SK-N-SH treated with all-trans-retinoic acid at 6 μM for 48 hours (cell line): Measurements from ENCODE around the gene ARL1.

Source experiments
- ATAC-seq: fragments of 200-7000 bp; cut with Tn5 transposase; 3 replicates; pipeline ENCODE4 v1.9.1; 2020; ENCODE audit warnings: mild to moderate bottlenecking, moderate library complexity
- ARNTL ChIP-seq: fragments of 450-650 bp; formaldehyde crosslinking; IDR thresholded peaks from 2 replicates; pipeline ENCODE4 v1.5.0; 2020; ENCODE audit warnings: low read depth, mild to moderate bottlenecking, moderate library complexity, borderline replicate concordance
- BACH2 ChIP-seq: fragments of 250-450 bp; sonication (Bioruptor Pico); IDR thresholded peaks from 2 replicates; pipeline ENCODE4 v1.9.0; 2021; ENCODE audit warnings: mild to moderate bottlenecking, borderline replicate concordance
- CREB5 ChIP-seq: fragments of 250-450 bp; sonication (Bioruptor Pico); IDR thresholded peaks from 2 replicates; pipeline ENCODE4 v1.5.1; 2020; ENCODE audit warnings: low read depth, mild to moderate bottlenecking, moderate library complexity
- CSDC2 ChIP-seq: fragments of 250-450 bp; sonication (Bioruptor Pico); IDR thresholded peaks from 2 replicates; pipeline ENCODE4 v1.5.0; 2020; ENCODE audit warnings: mild to moderate bottlenecking, moderate library complexity
- GLIS3 ChIP-seq: fragments of 250-450 bp; sonication (Bioruptor Pico); IDR thresholded peaks from 2 replicates; pipeline ENCODE4 v1.5.0; 2020; ENCODE audit warnings: mild to moderate bottlenecking, moderate library complexity
- ISL1 ChIP-seq: fragments of 250-450 bp; sonication (Bioruptor Pico); IDR thresholded peaks from 2 replicates; pipeline ENCODE4 v2.1.2; 2022; ENCODE audit warnings: mild to moderate bottlenecking, moderate library complexity
- OSR1 ChIP-seq: fragments of 250-450 bp; sonication (Bioruptor Pico); IDR thresholded peaks from 2 replicates; pipeline ENCODE4 v1.8.0; 2022; ENCODE audit warnings: moderate library complexity, mild to moderate bottlenecking, inconsistent platforms
- PATZ1 ChIP-seq: fragments of 250-450 bp; sonication (Bioruptor Pico); IDR thresholded peaks from 2 replicates; pipeline ENCODE4 v1.8.0; 2020; ENCODE audit warnings: mild to moderate bottlenecking, moderate library complexity, borderline replicate concordance
- PPARA ChIP-seq: fragments of 250-450 bp; sonication (Bioruptor Pico); IDR thresholded peaks from 2 replicates; pipeline ENCODE4 v1.5.0; 2020; ENCODE audit warnings: mild to moderate bottlenecking, borderline replicate concordance
- RARB ChIP-seq: fragments of 250-450 bp; sonication (Bioruptor Pico); IDR thresholded peaks from 2 replicates; pipeline ENCODE4 v1.8.0; 2021; ENCODE audit warnings: mild to moderate bottlenecking, moderate library complexity
- SNAI2 ChIP-seq: fragments of 250-450 bp; sonication (Bioruptor Pico); IDR thresholded peaks from 2 replicates; pipeline ENCODE4 v1.5.0; 2020; ENCODE audit warnings: mild to moderate bottlenecking, moderate library complexity
- TCF4 ChIP-seq: fragments of 250-450 bp; sonication (Bioruptor Pico); IDR thresholded peaks from 2 replicates; pipeline ENCODE4 v1.8.0; 2021; ENCODE audit warnings: mild to moderate bottlenecking, moderate library complexity, borderline replicate concordance
- TOX ChIP-seq: fragments of 250-450 bp; sonication (Bioruptor Pico); IDR thresholded peaks from 2 replicates; pipeline ENCODE4 v1.8.0; 2021; ENCODE audit warnings: mild to moderate bottlenecking, moderate library complexity, borderline replicate concordance
- TSHZ2 ChIP-seq: fragments of 250-450 bp; sonication (Bioruptor Pico); IDR thresholded peaks from 2 replicates; pipeline ENCODE4 v1.5.0; 2020; ENCODE audit warnings: mild to moderate bottlenecking, moderate library complexity
- ZC3H10 ChIP-seq: fragments of 250-450 bp; sonication (Bioruptor Pico); IDR thresholded peaks from 2 replicates; pipeline ENCODE4 v1.5.1; 2021; ENCODE audit warnings: mild to moderate bottlenecking, moderate library complexity
- ZFP3 ChIP-seq: fragments of 250-450 bp; sonication (Bioruptor Pico); IDR thresholded peaks from 2 replicates; pipeline ENCODE4 v1.5.0; 2020; ENCODE audit warnings: mild to moderate bottlenecking, moderate library complexity
- ZFP30 ChIP-seq: fragments of 450-650 bp; formaldehyde crosslinking; IDR thresholded peaks from 2 replicates; pipeline ENCODE4 v1.5.0; 2022; ENCODE audit warnings: mild to moderate bottlenecking, moderate library complexity
- ZNF565 ChIP-seq: fragments of 450-650 bp; formaldehyde crosslinking; conservative IDR thresholded peaks from 2 replicates; pipeline ENCODE4 v1.5.0; 2020; ENCODE audit warnings: low read depth, mild to moderate bottlenecking, moderate library complexity
- ZNF70 ChIP-seq: fragments of 450-650 bp; formaldehyde crosslinking; IDR thresholded peaks from 2 replicates; pipeline ENCODE4 v1.5.0; 2020; ENCODE audit warnings: mild to moderate bottlenecking, moderate library complexity
- ZNF8 ChIP-seq: fragments of 450-650 bp; formaldehyde crosslinking; IDR thresholded peaks from 2 replicates; pipeline ENCODE4 v1.5.0; 2020; ENCODE audit warnings: mild to moderate bottlenecking, moderate library complexity

Gene ARL1

GRCh38 chr12:101441461-101442224 is 34.1 kb upstream of the ARL1 start:
- no peak for ATAC-seq
- no peak for TF ChIP-seq ZNF8 (CRISPR knock-in tag)
- TF ChIP-seq PPARA (CRISPR knock-in tag) = no peak
- TF ChIP-seq PATZ1 = no peak
- TF ChIP-seq, all 23 proteins: peak for 0

GRCh38 chr12:101439236-101439635 is 31.7 kb upstream of the ARL1 start:
- ATAC-seq = no peak
- TF ChIP-seq ZC3H10 (CRISPR knock-in tag) (no peak), ZFP3 (CRISPR knock-in tag) (no peak), OSR1 (CRISPR knock-in tag) (no peak)

- TF ChIP-seq ISL1 (CRISPR knock-in tag) (no peak), SNAI2 (no peak), ZNF8 (CRISPR knock-in tag) (no peak), ZNF565 (CRISPR knock-in tag) (no peak), BACH2 (CRISPR knock-in tag) (no peak), ZFP30 (no peak), OSR1 (CRISPR knock-in tag) (no peak), ZFP3 (CRISPR knock-in tag) (no peak)
- no peak for ATAC-seq
Measured at GRCh38 chr12:101436136-101436535, 28.6 kb upstream of the ARL1 start.

- ATAC-seq = no peak
Measured at GRCh38 chr12:101430456-101430855, 22.9 kb upstream of the ARL1 start.

More at GRCh38 chr12:101430456-101430855, 22.9 kb upstream of the ARL1 start:
- TF ChIP-seq GLIS3 (no peak), ZFP30 (no peak), TOX (CRISPR knock-in tag) (no peak), ARNTL (CRISPR knock-in tag) (no peak), ZFP3 (CRISPR knock-in tag) (no peak), TCF4 (CRISPR knock-in tag) (no peak), ISL1 (CRISPR knock-in tag) (no peak), ZC3H10 (CRISPR knock-in tag) (no peak), PATZ1 (no peak), BACH2 (CRISPR knock-in tag) (no peak), ZNF70 (CRISPR knock-in tag) (no peak), RARB (CRISPR knock-in tag) (no peak), CREB5 (CRISPR knock-in tag) (no peak), ZNF565 (CRISPR knock-in tag) (no peak), PPARA (CRISPR knock-in tag) (no peak), CSDC2 (no peak), TSHZ2 (CRISPR knock-in tag) (no peak), ZNF8 (CRISPR knock-in tag) (no peak)
